Endodermal cell (in vitro differentiated cells): ENCODE data around the gene CPZ. TPM values are rescaled to one million over a fixed set of nuclear protein-coding genes. Genes with fewer than 3 reads are reported as not detected.
"Not testable (repeated sequence)": the region's sequence is repeated elsewhere in the genome, so short reads cannot be mapped to it uniquely, and the experiment has no call there.

Experiments used
- DNase-seq: peaks from one replicate; pipeline ENCODE4 v3.0.0-alpha.2; 2017
- H3K27ac ChIP-seq: 2 replicates; pipeline ENCODE4 v1.5.1; 2013; ENCODE audit warnings: mild to moderate bottlenecking, low read depth, low read length, moderate library complexity
- H3K27me3 ChIP-seq: 2 replicates; pipeline ENCODE4 v1.6.1; 2013; ENCODE audit warnings: mild to moderate bottlenecking, low read length, moderate library complexity; ENCODE audit not compliant: insufficient read depth, control insufficient read depth, poor library complexity, severe bottlenecking
- H3K36me3 ChIP-seq: 2 replicates; pipeline ENCODE4 v1.7.0; 2013; ENCODE audit warnings: mild to moderate bottlenecking, low read length, moderate library complexity; ENCODE audit not compliant: control insufficient read depth, insufficient read depth
- H3K4me1 ChIP-seq: one replicate; pipeline ENCODE4 v1.7.0; 2013; ENCODE audit warnings: low read length; ENCODE audit not compliant: control insufficient read depth, insufficient read depth
- H3K4me3 ChIP-seq: 2 replicates; pipeline ENCODE4 v1.5.1; 2013; ENCODE audit warnings: mild to moderate bottlenecking, low read length, moderate library complexity
- H3K9ac ChIP-seq: 2 replicates; pipeline ENCODE4 v1.6.1; 2013; ENCODE audit warnings: mild to moderate bottlenecking, low read length, moderate library complexity; ENCODE audit not compliant: poor library complexity, severe bottlenecking; ENCODE audit errors: extremely low read depth
- H3K9me3 ChIP-seq: 2 replicates; pipeline ENCODE4 v1.6.1; 2013; ENCODE audit warnings: mild to moderate bottlenecking, low read length, moderate library complexity; ENCODE audit not compliant: control insufficient read depth
- H3K27ac Mint-ChIP-seq: 2 replicates; pipeline ENCODE4 v1.8.0; 2020; ENCODE audit warnings: mixed read lengths
- H3K27me3 Mint-ChIP-seq: 2 replicates; pipeline ENCODE4 v1.8.0; 2021; ENCODE audit warnings: mild to moderate bottlenecking, mixed read lengths; ENCODE audit not compliant: insufficient read depth
- H3K36me3 Mint-ChIP-seq: 2 replicates; pipeline ENCODE4 v1.8.0; 2020; ENCODE audit warnings: low read depth, mixed read lengths
- H3K4me1 Mint-ChIP-seq: 2 replicates; pipeline ENCODE4 v1.8.0; 2020; ENCODE audit warnings: mixed read lengths
- H3K4me3 Mint-ChIP-seq: 2 replicates; pipeline ENCODE4 v1.8.0; 2020; ENCODE audit warnings: mild to moderate bottlenecking, moderate library complexity, mixed read lengths
- H3K9me3 Mint-ChIP-seq: 2 replicates; pipeline ENCODE4 v1.8.0; 2020; ENCODE audit warnings: mild to moderate bottlenecking, mixed read lengths
- WGBS, 2 experiments: methylation state at CpG; one replicate each; pipeline versions ENCODE4 v1.1.5 to v1.1.7; 2013; ENCODE audit warnings: missing lambda C conversion rate in 2 of 2, mixed read lengths in 1 of 2; ENCODE audit not compliant: insufficient coverage in 1 of 2, insufficient read length in 1 of 2; 5-methylcytosine and 5-hydroxymethylcytosine counted together
- total RNA-seq, 2 donors: library from RNA; stranded (reverse); fragmentation: NEBNext Ultra II Directional in 1 of 2; extraction: Animal tissue kit (Norgen Biotek cat#: 25700) in 1 of 2; gene quantifications; 2 replicates in 1 of 2; 3 replicates in 1 of 2; pipeline ENCODE4 v1.2.1, GENCODE V29; 2021

CPZ gene
- total RNA-seq, 2 donors from 2014 or later, result 23.9 to 33.6 TPM

DNA sequence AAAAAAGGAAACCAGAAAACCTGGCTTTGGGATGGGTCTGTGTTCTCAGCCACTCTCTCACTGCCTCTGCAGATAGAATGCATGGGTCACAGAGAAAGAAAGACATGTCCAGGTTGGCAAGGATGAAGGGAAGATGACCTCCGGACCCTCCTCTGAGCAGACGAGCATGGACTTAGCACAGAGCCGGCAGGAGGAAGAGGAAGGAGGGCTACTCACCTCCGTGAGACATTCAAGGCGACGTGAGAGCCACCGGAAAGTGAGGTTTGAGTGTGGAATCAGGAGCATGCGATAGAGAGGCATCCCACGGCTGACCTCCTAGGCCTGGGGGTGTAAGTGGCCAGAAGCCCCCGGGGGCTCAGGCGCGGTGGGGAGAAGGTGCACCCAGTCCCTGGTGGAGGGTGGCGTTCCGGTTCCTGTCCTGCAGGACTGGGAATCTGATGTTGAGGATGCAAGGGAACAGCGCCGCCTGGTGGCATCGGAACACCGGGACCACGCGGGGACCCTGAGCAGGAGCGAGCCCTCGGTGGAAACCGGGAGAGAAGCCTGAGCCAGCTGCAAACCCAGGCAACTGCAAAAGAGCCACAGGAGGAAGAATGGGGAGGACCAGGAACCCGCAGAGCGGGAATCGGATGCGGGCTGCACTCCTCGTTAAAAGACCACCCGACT, 37.8 kb downstream of the CPZ start:
- H3K4me1 Mint-ChIP-seq, H3K27me3 ChIP-seq, H3K27ac Mint-ChIP-seq, H3K27ac ChIP-seq, H3K9ac ChIP-seq, H3K36me3 Mint-ChIP-seq, DNase-seq, H3K27me3 Mint-ChIP-seq, H3K4me3 ChIP-seq, H3K9me3 ChIP-seq, H3K36me3 ChIP-seq, H3K4me1 ChIP-seq, H3K4me3 Mint-ChIP-seq, H3K9me3 Mint-ChIP-seq: not testable (repeated sequence)
- no CpG with 5 or more reads among the region's 29 CpGs for WGBS, 2 experiments

DNA sequence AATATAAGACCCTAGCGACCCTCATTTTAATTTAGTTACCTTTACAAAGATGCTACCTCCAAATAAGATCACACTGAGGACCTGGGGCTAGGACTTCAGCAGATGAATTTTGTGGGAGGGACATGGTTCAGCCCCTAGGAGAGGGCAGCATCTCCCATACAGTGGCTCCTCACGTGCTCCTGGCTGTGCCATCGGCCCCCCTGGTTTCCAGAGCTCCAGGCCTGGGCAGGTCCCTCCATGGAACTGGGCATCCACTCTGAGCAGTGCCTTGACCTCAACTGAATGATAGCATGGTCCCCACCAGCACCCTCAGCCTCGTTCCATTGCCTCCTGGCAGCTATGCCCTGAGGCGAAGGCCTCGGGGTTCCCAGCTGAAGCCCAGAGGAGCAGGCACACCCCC, 39.3 kb downstream of the CPZ start:
- not testable (repeated sequence) for H3K4me1 ChIP-seq, H3K4me1 Mint-ChIP-seq
- WGBS, 2 experiments, result 100% methylated on average over 2 of the region's 6 CpGs; no CpG with 5 or more reads in 1 of the 2 experiments

DNA sequence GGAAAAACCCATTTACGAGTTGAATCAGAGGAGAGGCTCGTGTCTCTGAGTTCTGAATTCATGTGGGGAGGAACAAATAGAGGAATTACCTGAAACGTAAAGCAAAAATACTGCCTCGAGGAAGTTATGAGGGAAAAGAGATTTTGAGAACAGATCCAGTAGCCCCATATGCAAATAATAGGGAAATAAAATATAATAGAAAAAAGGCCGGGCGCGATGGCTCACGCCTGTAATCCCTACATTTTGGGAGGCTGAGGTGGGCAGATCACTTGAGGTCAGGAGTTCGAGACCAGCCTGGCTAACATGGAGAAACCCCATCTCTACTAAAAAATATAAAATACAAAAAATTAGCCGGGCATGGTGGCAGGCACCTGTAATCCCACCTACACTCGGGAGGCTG, 42.2 kb downstream of the CPZ start:
- peaks cover 22% of the 10 kb centered on the region for H3K27me3 Mint-ChIP-seq
- 79% methylated on average over 3 of the region's 11 CpGs; no CpG with 5 or more reads in 1 of the 2 experiments for WGBS, 2 experiments
- H3K36me3 Mint-ChIP-seq, H3K9me3 ChIP-seq, H3K4me3 Mint-ChIP-seq, H3K9ac ChIP-seq, H3K4me3 ChIP-seq, H3K9me3 Mint-ChIP-seq, H3K27ac Mint-ChIP-seq, H3K36me3 ChIP-seq, H3K27me3 ChIP-seq, H3K27ac ChIP-seq, H3K4me1 ChIP-seq, DNase-seq, H3K4me1 Mint-ChIP-seq: not testable (repeated sequence)

More for the DNA sequence above, 39.3 kb downstream of the CPZ start:
- H3K27ac Mint-ChIP-seq, H3K4me3 ChIP-seq, H3K27me3 ChIP-seq, H3K4me3 Mint-ChIP-seq, H3K27ac ChIP-seq, DNase-seq, H3K27me3 Mint-ChIP-seq, H3K9me3 ChIP-seq, H3K36me3 Mint-ChIP-seq, H3K9me3 Mint-ChIP-seq, H3K9ac ChIP-seq, H3K36me3 ChIP-seq: not testable (repeated sequence)

DNA sequence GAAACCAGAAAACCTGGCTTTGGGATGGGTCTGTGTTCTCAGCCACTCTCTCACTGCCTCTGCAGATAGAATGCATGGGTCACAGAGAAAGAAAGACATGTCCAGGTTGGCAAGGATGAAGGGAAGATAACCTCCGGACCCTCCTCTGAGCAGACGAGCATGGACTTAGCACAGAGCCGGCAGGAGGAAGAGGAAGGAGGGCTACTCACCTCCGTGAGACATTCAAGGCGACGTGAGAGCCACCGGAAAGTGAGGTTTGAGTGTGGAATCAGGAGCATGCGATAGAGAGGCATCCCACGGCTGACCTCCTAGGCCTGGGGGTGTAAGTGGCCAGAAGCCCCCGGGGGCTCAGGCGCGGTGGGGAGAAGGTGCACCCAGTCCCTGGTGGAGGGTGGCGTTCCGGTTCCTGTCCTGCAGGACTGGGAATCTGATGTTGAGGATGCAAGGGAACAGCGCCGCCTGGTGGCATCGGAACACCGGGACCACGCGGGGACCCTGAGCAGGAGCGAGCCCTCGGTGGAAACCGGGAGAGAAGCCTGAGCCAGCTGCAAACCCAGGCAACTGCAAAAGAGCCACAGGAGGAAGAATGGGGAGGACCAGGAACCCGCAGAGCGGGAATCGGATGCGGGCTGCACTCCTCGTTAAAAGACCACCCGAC, 43.5 kb downstream of the CPZ start:
- H3K36me3 ChIP-seq, H3K9ac ChIP-seq, H3K27ac ChIP-seq, H3K9me3 ChIP-seq, H3K4me1 ChIP-seq, H3K27ac Mint-ChIP-seq, H3K27me3 ChIP-seq, H3K4me3 Mint-ChIP-seq, H3K4me3 ChIP-seq, H3K9me3 Mint-ChIP-seq, H3K4me1 Mint-ChIP-seq, DNase-seq, H3K36me3 Mint-ChIP-seq: not testable (repeated sequence)
- WGBS, 2 experiments, result no CpG with 5 or more reads among the region's 29 CpGs
- H3K27me3 Mint-ChIP-seq, result peaks cover 34% of the 10 kb centered on the region
